NCI-H1092 (cell line): Measurements from ENCODE around the gene CD79A.

ENCODE experiments used
- DNase-seq: peaks from one replicate; lab custom pipeline; 2025; lab: John Stamatoyannopoulos, UW

The CD79A gene

DNA sequence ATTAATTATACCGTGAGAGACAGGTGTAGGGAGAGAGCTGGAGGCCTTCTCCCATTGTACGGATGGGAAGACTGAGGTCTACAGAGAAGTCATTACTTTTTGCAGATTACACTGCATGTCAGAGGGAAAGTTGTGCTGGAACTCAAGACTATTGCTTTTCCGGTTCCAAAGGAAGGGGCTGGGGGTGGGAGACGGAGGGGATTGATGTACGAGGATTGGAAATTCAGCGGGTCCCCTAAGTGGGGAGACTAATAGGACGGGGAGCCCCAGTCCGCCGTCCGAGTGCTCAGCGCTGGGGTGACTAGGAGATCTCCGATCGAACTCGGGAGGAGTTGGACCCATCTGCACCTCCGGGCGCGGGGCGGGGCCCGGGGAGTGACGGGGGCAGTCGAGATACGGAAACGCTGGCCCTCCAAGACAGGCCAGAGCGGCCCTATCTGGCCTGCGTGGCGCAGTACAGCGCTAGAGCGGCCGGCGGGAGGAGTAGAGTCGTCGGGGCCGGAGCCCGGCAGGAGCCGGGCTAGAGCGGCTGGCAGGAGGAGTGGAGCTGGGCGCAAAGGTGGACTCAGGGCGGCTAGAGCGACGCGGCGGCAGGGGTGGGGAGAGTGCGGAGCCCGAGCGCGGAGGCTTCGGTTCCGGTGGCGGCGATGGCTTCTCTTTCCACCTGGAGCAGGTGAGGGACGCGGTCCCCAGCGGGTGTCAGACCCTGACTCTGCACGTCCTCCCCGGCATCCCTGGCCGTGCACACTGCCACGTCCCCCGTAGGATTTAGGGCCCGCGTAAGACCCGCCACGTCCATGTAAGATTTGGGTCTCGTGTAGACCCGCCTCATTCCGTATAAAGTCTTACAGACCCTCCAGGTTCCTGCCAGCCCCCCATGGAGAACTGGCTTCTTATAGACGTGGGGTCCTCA lies 7.0 kb downstream of the CD79A start:
- peak; percentile 90 for DNase-seq

DNA sequence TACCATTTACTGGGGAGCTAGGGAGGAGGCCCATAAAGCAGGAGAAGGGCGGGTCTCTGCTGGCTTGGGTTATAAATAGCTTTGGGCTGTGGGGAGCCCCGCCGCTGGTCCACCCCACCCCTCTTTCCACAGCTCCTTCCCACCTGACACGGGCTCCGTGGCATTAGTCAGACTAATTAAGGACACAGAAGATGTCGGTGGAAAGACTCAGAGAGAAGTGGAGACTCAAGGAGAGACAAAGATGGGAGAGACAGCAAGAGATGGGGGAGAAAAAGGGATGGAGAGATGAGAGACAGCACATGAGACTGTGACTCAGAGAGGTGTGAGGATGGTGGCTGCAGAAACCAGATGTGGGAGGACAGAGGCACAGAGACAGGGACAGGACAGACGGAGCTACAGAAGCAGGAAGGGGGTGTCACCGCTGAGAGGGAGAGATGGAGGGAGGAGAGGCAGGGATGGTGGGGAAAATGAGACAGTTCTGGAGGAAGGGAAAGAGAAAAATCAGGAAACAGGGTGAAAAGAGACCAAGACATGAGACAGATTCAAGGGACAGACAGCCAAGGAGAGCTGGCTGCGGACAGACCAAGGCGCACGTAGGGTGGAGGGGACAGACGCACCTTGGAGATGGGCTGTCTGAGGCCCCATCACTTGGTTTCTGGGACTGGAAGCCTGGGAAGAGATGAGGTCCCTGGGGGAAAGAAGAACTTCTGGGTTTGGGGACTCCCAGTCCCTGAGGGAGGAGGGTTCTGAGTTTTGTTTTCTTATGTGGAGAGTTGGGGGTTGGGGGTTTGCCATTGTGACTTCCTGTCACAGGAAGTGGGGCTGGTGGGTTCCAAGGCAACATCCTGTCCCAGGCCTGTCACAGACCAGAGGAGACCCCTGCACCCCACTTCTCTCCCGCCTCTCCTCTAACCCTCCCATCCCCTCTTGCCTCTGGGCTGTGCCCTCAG lies 10.0 kb downstream of the CD79A start:
- DNase-seq: no peak

DNA sequence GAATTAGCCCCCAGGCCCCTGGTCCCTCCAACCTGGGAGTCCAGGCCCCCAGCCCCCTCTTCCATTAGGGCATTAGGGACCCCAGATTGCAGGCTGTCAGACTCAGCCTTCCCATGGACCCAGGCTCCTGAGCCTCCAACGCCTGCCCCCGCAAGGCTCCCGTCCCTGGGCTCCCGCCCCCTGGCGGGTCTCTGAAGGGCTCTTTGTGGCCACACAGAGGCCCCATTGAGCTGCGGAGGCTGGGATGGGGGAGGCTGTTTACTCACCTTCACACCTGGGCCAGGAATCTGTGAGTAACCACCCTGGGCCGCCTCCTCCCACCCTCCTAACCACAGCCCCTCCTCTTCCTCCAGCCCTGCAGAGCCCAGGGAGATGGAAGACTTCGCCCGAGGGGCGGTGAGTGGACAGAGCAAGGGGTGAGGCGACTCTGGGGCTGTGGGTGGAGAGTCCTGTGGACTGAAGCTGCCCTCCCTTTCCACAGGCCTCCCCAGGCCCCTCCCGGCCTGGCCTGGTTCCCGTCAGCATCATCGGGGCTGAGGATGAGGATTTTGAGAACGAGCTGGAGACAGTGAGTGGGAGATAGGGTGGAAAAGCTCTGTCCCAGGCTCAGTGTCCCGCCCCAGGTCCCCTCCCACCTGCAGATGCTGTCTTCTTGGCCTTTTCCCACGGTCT lies 10.8 kb downstream of the CD79A start:
- no peak for DNase-seq

DNA sequence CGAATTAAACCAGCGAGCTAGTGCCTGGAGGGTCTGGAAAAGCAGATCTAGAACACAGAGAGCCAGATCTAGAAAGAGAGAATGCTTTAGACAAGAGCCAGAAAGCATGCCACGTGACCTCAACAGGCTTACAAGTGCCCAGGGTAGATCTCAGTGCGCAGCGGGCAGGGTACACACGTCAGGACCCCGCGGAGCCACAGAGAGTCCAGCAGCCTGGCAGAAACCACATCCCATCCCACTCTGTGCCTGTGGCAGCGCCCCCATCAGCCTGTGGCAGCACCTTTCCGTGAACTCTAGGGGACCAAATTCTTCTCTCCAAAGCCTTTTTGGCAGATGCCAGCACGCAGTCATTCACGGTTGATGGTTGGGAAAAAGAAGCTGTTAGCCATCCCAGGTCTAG lies 11.8 kb downstream of the CD79A start:
- no peak for DNase-seq

DNA sequence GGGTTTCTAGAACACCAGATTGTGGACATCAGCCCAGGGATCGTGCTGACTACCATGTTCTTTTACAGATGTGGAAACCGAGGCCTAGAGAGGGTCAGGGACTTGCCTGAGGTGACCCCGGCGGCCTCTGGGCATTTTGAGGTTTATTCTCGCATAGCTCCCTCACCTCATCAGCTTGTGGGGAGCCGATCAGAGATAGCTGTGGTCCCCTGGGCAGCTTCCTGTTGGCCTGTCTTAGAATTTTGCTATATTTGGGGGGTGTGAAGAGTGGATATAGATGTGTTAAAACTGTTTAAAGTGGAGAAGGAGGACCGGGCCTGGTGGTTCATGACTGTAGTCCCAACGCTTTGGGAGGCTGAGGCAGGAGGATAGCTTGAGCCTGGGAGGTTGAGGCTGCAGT lies 12.8 kb downstream of the CD79A start:
- no peak for DNase-seq

DNA sequence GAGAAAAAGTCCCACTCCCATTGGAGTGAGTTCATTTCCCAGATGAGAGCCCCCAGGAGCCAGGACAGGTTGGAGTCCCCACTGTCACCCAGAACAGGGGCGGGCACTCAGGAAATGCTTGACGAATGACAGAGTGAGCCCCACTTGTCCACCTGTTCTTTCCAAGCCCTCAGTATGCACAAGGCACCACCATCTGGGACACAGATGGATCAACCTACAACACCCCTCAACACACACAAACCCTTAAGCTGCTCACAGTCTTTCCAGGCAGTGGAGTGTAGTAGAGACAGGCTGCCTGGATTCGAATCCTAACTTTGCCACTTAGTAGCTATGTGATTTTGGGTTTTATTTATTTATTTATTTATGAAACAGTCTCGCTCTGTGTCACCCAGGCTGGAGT lies 13.9 kb downstream of the CD79A start:
- DNase-seq: no peak

DNA sequence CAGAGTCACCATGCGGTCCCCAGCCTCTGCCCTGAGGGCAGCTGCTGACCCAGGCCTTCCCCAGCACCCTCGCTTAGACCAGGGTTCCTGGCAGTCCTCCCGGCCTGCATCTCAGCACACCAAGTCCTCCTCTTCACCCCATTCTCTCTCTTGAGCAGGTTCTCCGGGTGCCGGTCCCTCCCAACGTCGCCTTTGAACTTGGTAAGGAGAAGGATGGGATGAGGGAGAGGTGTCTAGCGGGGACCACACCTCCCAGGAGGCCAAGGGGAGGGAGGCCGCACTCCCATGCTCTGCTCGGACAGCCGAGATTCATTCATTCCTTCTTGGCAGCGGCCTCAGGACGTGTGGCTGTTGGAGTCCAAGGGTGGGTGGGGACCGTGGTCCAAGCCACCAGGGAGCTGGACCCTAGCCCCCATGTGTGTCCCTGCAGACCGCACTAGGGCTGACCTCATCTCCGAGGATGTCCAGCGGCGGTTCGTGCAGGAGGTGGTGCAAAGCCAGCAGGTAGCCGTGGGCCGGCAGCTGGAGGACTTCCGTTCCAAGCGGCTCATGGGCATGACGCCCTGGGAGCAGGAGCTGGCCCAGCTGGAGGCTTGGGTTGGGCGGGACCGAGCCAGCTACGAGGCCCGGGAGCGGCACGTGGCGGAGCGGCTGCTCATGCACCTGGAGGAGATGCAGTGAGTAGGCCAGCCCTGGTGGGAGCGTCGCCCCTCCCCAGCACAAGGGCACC lies 15.3 kb downstream of the CD79A start:
- DNase-seq: no peak

DNA sequence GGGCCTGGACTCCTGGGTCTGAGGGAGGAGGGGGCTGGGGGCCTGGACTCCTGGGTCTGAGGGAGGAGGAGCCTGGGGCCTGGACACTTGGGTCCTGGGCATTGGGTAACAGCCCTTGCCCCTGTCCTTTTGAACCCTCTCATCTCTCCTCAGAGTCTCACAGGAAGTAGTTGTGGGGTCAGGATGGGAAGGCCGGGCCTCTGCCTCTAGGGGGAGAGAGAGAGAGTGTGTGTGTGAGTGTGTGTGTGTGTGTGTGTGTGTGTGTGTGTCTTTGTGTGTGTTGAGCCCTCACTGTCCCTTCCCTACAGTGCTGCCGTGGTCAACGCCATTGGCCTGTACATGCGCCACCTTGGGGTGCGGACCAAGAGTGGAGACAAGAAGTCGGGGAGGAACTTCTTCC lies 16.8 kb downstream of the CD79A start:
- no peak for DNase-seq

DNA sequence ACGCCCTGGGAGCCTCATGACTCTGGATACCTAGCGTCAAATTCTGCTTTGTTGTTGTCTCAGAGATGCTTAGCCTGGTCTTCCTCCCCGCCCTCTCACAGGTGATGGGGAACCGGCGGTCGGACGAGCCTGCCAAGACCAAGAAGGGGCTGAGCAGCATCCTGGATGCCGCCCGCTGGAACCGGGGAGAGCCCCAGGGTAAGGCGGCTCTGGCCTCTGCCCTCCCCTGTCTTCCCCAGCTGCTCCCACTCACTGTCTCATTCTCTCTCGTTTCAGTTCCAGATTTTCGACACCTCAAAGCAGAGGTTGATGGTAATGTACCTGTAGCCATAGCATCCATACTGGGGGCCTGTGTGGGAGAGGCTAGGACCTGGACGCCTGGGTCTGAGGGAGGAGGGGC lies 17.3 kb downstream of the CD79A start:
- no peak for DNase-seq

DNA sequence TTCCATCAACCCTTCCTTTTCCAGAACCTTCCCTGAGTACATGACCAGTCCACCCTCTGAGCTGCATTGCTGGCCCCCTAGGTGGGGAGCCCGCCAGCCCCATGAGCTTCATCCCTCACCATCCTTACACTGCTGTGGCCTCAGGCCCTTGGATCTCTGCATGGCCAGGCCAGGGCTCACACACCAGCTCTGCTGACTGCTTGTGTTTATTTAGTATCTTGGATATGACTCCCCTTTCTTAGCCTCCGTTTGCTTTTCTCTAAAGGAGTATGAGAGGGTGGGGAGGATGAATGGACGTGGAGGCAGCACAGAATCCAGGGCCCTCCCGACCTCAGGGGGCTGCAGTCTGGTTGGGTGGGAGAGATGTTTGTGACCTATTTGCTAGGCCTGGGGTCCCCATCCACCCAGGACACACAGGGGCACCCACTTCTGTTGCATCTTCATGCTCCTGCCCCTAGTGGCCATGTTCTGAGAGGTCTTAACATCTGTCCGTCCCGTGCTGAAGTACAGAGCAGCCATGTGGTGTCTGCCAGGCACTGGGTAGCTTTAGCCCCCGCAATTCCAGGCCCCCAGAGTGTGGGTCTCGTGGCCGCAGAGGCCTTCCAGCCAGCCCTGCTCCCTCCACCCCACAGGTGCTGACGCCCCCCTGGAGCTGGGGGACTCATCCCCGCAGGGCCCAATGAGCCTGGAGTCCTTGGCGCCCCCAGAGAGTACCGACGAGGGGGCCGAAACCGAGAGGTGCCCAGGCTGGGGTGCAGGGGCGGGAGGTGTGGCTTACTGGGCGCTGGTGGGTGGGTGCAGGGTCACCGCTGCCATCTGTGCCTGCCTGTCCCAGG lies 18.9 kb downstream of the CD79A start:
- no peak for DNase-seq

DNA sequence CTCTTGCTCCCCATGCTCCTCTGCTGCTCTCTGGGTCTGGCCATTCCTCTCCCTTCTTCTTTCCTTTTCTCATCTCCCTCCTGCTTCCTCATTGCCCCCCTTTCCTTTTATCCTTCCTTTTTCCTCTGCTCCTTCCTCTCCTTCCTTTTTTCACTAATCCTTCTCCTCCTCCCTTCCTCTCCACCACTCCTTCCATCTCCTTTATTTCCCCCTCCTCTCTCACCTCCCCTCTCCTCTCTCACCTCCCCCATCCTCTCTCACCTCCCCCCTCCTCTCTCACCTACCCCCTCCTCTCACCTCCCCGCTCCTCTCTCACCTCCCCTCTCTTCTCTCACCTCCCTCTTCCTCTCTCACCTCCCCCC lies 19.5 kb downstream of the CD79A start:
- no peak for DNase-seq

DNA sequence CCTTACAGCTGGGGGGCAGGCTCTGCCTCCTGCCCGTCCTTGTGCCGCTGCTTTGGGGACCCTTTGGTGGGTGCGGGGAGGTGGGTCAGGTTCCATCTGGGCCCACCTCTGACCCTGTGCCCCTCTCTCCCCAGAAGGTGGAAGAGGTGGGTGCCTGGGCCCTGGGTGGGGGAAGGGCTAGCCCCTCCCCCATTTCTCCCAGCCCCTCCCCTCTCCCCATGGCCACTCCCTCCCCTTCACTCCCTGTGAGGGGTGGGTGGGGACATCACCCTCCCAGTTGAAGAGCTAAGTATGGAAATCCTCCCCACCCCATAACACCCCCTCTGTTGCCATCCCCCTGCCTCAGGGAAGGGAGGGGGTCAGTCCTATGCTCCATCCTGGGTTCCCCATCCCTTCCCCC lies 20.1 kb downstream of the CD79A start:
- DNase-seq: no peak

DNA sequence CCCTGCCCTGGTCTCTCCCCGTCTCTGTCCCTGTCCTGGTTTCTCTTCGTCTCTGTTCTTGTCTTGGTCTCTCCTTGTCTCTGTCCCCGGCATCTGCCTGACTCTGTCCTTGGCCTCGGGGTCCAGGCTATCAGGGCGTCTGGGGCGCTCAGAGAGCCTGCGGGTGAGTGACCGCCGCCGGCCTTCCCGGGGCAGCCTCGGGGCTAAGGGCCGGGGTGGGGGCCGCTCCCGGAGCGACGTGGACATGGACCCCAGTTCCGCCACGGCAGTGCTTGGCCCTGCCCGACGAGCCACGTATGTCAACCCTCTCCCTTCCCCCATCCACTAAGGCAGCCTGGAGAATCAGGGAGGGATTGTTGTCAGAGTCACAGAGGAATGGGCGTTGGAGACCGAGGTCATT lies 20.7 kb downstream of the CD79A start:
- no peak for DNase-seq

DNA sequence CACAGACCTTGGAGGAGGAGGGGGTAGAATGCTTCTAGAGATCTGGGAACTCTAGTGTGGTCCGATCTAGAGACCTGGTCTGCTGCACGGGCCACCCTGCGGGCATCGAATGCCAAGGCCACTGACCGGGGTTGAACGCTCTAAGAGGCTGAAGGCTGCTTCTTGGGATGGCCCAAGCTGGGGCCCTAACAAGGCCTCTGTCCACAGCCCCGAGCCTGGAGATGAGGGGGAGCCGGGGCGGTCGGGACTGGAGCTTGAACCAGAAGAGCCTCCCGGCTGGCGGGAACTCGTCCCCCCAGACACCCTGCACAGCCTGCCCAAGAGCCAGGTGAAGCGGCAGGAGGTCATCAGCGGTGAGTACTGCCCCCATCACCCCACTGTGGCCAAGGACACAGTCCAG lies 21.2 kb downstream of the CD79A start:
- no peak for DNase-seq

DNA sequence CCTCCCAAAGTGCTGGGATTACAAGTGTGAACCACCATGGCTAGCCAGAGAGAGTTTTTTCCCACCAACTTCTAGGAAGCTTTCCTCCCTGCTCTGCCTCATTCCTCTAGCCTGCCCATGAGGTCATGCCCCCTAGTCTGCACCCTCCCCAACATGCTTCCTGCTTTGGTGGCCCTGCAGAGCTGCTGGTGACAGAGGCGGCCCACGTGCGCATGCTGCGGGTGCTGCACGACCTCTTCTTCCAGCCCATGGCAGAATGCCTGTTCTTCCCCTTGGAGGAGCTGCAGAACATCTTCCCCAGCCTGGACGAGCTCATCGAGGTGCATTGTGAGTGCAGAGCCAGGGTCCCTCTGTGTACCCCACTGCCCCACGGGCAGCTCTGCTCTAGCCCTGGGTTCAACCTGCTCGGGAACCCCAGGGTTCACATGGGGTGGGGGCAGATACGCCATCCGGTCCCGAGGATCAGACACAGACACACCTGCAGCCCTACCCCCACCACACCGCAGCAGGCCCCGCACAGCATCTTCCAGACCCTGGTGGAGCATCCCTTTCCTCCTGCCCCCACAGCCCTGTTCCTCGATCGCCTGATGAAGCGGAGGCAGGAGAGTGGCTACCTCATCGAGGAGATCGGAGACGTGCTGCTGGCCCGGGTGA lies 24.8 kb downstream of the CD79A start:
- no peak for DNase-seq

DNA sequence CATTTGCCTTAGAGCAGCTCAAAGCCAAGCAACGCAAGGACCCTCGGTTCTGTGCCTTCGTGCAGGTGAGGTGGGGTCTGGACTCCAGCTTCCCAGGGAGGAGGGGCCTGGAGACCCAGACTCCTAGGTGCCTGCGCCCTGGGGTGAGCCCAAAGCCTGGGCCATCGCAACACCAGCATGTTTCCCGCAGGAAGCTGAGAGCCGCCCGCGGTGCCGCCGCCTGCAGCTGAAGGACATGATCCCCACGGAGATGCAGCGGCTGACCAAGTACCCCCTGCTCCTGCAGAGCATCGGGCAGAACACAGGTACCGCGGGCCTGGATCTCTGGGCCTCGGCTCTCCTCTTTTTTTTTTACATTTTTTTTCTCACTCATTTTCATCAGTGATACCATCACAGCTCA lies 25.5 kb downstream of the CD79A start:
- no peak for DNase-seq

DNA sequence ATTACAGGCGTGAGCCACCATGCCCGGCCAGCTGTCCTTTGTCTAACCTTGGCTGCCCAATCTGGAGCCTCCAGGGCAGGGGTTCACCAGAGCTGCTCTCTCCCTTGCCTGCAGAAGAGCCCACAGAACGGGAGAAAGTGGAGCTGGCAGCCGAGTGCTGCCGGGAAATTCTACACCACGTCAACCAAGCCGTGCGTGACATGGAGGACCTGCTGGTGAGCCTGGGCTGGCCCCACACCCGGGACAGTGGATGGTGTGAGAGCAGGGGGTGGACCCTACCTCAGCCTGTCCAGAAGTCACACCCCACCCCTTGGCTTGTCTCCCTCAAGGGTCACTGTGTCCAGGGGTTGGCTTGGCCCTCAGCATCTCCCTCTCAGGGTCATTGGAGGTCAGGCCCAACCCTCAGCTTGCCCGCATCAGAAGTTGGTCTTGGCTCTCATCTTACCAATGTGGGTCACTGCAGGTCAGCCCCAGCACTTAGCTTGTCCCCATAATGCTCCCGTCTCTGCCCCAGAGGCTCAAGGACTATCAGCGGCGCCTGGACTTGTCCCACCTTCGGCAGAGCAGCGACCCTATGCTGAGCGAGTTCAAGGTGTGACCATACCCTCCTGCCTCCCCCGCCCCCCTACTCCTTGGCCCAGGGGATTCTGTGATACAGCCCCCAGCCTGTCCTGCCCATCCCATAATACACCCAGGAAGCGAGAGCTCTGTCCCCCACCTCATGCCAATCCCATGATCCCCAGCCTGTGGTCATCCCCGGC lies 26.3 kb downstream of the CD79A start:
- no peak for DNase-seq

DNA sequence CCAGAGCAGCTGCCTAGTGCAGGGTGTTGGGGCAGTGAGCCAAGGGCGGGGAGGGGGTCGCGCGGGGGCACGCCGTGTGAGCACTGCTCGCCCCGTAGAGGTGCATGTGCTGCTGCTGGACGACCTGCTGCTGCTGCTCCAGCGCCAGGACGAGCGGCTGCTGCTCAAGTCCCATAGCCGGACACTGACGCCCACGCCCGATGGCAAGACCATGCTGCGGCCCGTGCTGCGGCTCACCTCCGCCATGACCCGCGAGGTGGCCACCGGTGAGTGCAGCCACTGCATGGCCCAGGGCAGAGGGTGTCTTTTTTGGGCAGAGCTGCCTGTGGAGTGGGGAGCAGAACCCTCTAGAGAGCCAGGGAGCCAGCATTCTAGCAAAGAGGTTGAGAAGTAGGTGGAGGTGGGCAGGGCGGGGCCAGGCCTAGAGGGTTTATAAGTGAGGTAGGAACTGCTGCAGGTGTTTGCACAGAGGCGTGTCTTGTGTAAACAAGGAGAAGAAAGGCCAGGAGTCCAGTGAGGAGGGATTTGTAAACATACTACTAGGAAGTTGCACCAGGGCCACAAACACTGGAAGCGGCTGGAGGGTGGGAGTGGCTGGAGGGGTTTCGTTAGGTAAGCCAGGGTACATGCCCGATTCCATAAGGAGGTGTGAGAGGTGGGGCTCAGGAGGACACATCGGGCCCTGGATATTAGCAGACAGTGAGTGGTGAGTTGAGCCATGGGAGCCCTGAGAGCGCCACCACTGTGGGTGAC lies 27.2 kb downstream of the CD79A start:
- DNase-seq: no peak
